Fibroblast of skin of left biceps (primary cell): ENCODE results near the gene FBXW5.

ENCODE experiments used
- DNase-seq, 2 experiments: peaks; one replicate each; pipeline ENCODE4 v3.0.0-alpha.2; 2013; ENCODE audit warnings: low read depth in 2 of 2

FBXW5 gene

GRCh38 chr9:136944519-136945332, at the start of gene FBXW5, which contains the start of gene C8G:
Gene FBXW5, minus strand, starts transcription at chr9:136944738. Its CDS starts 655 bp downstream, at chr9:136944083.
Gene C8G, plus strand, starts transcription at chr9:136945243. Its CDS starts 78 bp downstream, at chr9:136945321.
- peak; percentile 82 for DNase-seq

GRCh38 chr9:136992819-136993369, 48.4 kb upstream of the FBXW5 start:
- DNase-seq = no peak

- DNase-seq = peak; percentile 61 to 63
Observed at GRCh38 chr9:136991993-136992818, 47.7 kb upstream of the FBXW5 start, which contains the start of gene PAXX. Gene PAXX, plus strand, starts transcription at chr9:136992422. Its CDS starts 22 bp downstream, at chr9:136992444.

DNA sequence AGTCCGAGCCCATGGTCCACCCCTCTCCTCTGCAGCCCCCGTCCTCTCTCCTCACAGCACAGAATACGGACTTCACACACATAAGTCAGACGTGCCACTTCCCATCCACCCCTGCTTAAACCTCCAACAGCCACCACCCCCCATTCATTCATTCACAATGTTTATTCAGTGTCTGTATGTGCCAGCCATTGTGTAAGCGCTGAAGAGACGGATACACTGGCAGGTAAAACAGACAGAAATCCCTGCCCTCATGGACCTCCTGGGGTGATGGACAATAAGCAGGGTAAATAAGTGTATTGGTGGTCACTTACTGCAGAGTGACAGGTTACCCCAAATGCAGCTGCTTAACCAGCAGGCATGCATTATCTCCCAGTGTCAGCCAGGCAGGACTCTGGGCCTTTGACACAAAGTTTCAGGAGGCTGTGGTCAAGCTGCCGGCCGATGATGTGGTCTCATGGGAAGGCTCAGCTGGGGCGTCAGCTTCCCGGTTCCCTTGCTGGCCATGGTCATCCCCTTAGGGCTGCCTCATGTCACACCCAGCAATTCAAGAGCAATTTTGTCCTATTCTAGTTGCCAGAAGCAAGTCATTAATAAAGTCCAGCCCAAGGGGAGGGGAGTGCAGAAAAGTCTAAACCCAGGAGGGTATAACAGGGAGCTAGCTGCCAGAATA, 45.8 kb upstream of the FBXW5 start:
- no peak for DNase-seq

GRCh38 chr9:136988872-136989271, 44.3 kb upstream of the FBXW5 start:
- no peak for DNase-seq

- DNase-seq = no peak
Observed at GRCh38 chr9:136985853-136986252, 41.3 kb upstream of the FBXW5 start.

GRCh38 chr9:136985027-136985602, 40.6 kb upstream of the FBXW5 start:
- DNase-seq = no peak

DNA sequence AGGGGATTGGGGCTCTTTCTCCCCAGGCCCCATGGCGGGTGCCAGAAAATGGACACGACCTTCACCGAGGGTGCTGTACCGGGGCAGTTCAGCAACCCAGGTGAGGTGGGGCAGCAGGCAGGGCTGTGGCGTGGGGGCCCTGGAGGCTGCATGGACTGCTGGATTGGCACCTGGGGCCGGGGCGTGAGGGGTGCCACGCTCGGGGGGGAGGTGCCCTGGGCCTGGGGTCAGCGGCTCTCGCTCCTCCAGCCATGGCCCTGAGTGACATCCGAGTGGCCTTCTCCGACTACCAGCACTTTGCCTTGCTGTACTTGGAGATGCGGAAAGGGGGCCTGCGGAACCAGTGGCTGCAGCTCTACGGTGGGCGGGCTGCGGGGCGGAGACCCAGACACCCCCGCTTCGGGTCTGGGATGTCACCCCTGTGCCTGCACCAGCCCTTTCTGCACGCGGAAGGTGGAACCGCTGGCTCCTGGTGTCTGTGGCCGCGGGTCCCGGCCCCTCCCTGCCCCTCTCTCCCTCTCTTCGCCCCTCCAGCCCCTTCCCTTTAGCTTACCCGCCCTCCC, 40.0 kb upstream of the FBXW5 start:
- no peak for DNase-seq

DNA sequence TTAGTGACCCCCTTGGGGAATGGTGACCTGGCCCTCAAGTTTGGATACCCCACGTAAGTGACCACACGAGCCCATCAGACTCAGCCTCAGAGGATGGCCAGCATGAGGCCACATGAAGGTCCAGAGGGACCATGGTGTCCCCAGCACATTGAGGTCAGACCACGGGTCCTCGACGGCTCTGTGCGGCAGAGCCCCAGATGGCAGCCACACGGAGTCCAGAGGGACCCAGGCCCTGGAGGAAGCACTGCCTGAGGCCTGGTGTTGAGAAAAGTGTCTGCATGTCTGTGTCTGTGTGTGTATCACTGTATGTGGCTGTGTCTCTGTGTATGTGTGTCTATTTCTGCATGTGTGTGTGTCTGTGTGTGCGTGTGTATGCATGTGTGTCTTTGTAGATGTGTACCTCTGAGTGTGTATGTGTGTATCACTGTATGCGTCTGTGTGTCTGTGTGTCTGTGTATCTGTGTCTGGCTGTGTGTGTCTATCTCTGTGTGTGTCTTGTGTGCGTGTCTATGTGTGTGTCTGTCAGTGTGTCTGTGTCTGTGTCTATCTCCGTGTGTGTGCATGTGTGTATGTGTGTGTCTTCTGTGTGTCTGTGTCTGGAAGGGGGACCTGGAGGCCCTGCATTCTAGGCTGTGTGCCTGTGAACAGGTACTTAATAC, 39.2 kb upstream of the FBXW5 start:
- DNase-seq = no peak

DNA sequence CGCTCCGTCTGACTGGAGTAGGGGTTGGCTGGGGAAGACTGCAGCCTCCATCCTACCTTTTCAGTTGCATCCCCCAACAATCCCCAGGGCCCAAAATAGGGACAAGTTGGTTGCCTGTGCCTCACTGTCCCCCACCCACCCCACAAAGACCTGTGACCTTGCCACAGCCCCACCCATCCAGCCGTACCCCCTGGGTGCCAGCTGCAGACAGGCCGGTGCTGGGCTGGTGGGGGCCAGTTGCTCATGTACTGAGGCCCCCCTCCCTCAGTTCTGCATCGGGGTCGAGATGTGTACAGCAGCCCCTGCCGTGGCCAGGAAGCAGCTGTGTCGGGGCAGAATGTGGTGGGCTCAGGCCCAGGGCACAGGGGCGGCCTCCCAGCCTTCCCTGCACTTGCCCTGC, 38.6 kb upstream of the FBXW5 start:
- DNase-seq = no peak

DNA sequence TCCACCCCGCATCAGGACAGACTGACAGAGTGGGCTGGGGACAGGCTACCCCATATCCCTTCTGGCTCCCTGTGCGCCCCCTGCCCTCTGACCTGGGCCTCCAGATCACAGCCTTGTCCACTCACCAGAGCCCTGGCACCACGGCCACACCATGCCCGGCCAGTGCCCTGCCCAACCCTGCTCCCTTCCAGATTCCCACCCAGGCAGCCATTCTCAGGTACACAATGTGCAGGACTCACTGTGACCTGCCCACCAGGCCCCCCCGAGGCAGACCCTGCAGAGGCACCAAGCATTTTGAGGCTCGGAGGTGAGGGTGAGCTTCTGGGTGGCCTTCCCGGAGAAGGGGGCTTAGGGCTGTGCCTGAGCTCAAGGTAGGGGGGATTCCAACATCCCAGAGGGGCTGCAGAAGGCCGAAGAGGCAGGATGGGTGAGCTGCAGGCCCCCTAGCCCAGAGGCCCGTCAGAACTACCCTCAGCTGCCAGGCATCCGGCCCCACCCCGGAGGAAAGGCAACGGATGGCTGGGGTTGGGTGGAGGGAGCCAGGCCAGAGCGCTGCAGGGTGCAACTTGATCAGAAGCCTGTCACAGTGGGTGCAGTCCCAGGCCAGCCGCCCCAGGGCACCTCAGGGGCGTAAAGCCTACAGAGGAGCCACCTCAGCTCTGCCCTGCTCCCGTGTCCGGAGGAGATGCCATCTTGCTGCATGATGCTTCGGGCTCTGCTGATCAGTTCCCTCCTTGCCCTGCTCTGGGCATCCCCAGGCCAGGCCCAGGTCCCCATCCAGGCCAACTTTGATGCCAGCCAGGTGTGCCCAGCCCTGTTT, 37.9 kb upstream of the FBXW5 start, which contains the start of gene LCNL1:
Gene LCNL1, plus strand, starts transcription at position 762 of the 820 bp plus-strand sequence. CDS start 594 bp downstream, outside the sequence.
- DNase-seq = no peak

DNA sequence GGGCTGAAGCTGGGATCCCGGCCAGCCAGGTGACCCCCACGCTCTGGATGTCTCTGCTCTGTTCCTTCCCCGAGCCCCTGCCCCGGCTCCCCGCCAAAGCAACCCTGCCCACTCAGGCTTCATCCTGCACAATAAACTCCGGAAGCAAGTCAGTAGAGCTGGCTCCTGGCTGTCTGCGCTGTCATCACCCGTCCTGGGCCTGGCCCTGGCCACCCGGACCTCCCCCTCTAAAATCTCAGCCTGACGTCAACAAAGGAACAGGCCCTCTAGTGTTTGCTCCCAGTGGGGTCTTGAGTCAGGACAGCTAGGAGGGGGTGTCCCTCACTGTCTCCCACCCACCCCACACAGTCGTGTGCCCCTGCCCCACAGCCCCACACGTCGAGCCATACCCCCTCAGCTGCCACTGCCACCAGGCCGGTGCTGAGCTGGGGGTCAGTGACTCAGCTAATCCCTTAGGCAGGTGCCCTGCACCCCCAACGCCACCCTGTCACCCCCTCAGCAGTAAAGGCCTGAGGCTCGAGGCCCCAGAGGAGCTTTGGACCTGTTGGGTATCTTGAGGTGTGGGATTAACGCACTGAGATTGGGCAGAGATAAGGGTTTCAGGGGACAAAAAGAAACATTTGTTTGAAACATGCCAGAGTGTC, 37.2 kb upstream of the FBXW5 start:
- DNase-seq = no peak

- DNase-seq = no peak
Observed at GRCh38 chr9:136980669-136981478, 36.3 kb upstream of the FBXW5 start.

DNA sequence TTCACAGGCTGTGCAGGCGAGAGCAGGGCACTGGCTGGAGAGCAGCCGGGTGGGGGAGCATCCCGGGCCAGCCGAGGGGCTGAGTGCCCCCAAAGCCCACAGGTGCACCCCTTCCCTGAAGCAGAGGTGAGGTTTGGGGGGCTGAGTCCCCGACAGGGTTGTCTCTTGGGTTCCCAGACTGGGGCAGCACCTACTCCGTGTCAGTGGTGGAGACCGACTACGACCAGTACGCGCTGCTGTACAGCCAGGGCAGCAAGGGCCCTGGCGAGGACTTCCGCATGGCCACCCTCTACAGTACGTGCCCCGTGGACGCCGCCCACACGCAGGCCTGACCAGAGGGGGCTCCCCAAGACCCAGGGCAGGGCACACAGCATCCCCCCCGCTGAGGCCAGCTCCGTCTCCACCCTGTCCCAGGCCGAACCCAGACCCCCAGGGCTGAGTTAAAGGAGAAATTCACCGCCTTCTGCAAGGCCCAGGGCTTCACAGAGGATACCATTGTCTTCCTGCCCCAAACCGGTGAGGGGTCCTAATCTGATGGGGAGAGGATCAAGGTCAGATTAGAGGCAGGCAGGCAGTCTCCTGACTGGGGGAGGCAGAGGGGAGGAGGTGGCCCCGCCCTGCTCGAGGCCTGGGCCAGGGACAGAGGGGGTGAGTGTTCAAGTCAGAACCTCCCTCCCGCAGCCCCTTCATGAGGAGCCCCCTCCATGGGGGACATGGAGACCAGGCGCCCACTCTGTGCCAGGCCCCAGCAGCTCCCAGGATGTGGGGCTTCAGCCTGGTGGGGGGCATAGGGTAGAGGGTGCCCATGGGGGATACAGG, 35.4 kb upstream of the FBXW5 start:
- DNase-seq = no peak

- DNase-seq = no peak
Observed at GRCh38 chr9:136978865-136979544, 34.5 kb upstream of the FBXW5 start.

DNA sequence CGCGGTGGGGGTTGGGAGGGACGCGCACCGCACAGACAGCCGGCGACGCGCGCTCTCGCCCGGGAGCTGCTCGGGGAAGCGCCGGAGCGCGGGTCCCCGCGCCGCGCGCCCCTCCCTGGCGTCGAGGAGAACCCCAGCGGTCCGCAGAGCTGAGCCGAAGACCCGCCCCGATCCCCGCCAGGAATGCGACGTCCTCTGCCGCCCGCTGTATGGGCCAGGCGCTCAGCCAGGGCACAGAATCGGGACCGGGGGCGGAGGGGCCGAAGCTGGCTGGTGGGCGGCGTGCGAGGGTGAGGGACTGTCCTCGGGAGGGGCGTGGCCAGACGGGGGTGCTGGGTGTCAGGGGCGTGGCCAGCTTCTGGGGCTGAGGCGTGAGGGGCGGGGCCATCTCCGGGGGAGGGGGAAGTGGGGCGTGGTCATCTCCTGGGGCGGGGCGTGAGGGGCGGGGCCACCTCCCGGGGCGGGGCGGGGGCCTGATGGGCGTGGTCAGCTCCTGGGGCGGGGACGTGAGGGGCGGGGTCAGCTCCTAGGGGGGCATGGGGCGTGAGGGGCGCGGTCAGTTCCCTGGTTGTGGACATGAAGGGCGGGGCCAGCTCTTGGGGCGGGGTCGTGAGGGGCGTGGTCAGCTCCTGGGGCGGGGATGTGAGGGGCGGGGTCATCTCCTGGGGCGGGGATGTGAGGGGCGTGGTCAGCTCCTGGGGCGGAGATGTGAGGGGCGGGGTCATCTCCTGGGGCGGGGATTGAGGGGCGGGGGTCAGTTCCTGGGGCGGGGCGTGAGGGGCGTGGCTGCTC, 33.7 kb upstream of the FBXW5 start:
- no peak for DNase-seq
